Lower leg skin (tissue), 4 donors: Measurements from ENCODE around the gene ZNF575. TPM values are rescaled to one million over a fixed set of nuclear protein-coding genes. Genes with fewer than 3 reads are reported as not detected.
"Not testable (repeated sequence)": the region's sequence is repeated elsewhere in the genome, so short reads cannot be mapped to it uniquely, and the experiment has no call there.

Source experiments
- DNase-seq, 2 donors: peaks; one replicate each; pipeline ENCODE4 v3.0.0-alpha.2; 2019; ENCODE audit warnings: low spot score in 2 of 2
- H3K4me3 ChIP-seq: fragments of 200-600 bp; sonication (generic); 2 replicates; pipeline ENCODE4 v1.5.1; 2017; ENCODE audit warnings: mild to moderate bottlenecking, low read depth; ENCODE audit not compliant: poor library complexity, severe bottlenecking
- POLR2A ChIP-seq, 2 donors: fragments of 450-650 bp; IDR thresholded peaks; one replicate each; pipeline ENCODE4 v1.6.1; 2016 to 2017; ENCODE audit warnings: antibody characterized with exemption in 2 of 2, mild to moderate bottlenecking in 1 of 2, moderate library complexity in 1 of 2
- WGBS, 2 donors: methylation state at CpG; one replicate each; pipeline ENCODE4 v1.1.5; 2018; 5-methylcytosine and 5-hydroxymethylcytosine counted together
- intact Hi-C: fragments of 100-400 bp; cut with DNase I; formaldehyde crosslinking; loops from one replicate; pipeline ENCODE4 v1.15.0; 2023; ENCODE audit warnings: low total_unique reads
- total RNA-seq, 4 donors: library from RNA; depleted of rRNA; stranded (reverse); fragments of >200 nt; gene quantifications; one replicate each; pipeline ENCODE4 v1.1.0, GENCODE V29; 2016
- TF ChIP-seq, protein P1 (sequence below), 3 donors: fragments of 450-650 bp; IDR thresholded peaks; one replicate each; pipeline ENCODE4 v1.5.1; 2016; ENCODE audit warnings: antibody characterized with exemption in 3 of 3, mild to moderate bottlenecking in 3 of 3, moderate library complexity in 2 of 3

ZNF575 gene
- total RNA-seq, 4 donors from 2014 or later: 0.42 to 0.94 (median 0.88) TPM; not detected in 1

- WGBS, 2 donors: 94 to 98% methylated on average over 5 of the region's 5 CpGs
- intact Hi-C loops: no loop called here
- no peak for TF ChIP-seq POLR2A (IDR thresholded peaks at IDR 0.05)
- TF ChIP-seq, protein P1, sequence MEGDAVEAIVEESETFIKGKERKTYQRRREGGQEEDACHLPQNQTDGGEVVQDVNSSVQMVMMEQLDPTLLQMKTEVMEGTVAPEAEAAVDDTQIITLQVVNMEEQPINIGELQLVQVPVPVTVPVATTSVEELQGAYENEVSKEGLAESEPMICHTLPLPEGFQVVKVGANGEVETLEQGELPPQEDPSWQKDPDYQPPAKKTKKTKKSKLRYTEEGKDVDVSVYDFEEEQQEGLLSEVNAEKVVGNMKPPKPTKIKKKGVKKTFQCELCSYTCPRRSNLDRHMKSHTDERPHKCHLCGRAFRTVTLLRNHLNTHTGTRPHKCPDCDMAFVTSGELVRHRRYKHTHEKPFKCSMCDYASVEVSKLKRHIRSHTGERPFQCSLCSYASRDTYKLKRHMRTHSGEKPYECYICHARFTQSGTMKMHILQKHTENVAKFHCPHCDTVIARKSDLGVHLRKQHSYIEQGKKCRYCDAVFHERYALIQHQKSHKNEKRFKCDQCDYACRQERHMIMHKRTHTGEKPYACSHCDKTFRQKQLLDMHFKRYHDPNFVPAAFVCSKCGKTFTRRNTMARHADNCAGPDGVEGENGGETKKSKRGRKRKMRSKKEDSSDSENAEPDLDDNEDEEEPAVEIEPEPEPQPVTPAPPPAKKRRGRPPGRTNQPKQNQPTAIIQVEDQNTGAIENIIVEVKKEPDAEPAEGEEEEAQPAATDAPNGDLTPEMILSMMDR (IDR thresholded peaks at IDR 0.05): no peak
- no peak for DNase-seq
- H3K4me3 ChIP-seq: no peak overlapping the region
These were observed 9.1 kb downstream of the ZNF575 start for GRCh38 chr19:43541920-43542650.

GRCh38 chr19:43544077-43544476 is 11.1 kb downstream of the ZNF575 start:
- no peak for DNase-seq
- TF ChIP-seq, protein P1 (IDR thresholded peaks at IDR 0.05): no peak
- no peak for TF ChIP-seq POLR2A (IDR thresholded peaks at IDR 0.05)
- H3K4me3 ChIP-seq: no peak overlapping the region
- intact Hi-C loops: no loop called here
- 92 to 97% methylated on average over 9 of the region's 9 CpGs for WGBS, 2 donors

GRCh38 chr19:43545276-43545675 is 12.3 kb downstream of the ZNF575 start:
- DNase-seq: no peak
- intact Hi-C loops: no loop called here
- H3K4me3 ChIP-seq: no peak overlapping the region
- WGBS, 2 donors: 83 to 89% methylated on average over 5 of the region's 5 CpGs
- TF ChIP-seq, protein P1 (IDR thresholded peaks at IDR 0.05): no peak
- no peak for TF ChIP-seq POLR2A (IDR thresholded peaks at IDR 0.05)

GRCh38 chr19:43545981-43546380 is 13.0 kb downstream of the ZNF575 start:
- DNase-seq: no peak
- intact Hi-C loops: no loop called here
- TF ChIP-seq POLR2A (IDR thresholded peaks at IDR 0.05): no peak
- TF ChIP-seq, protein P1 (IDR thresholded peaks at IDR 0.05): no peak
- H3K4me3 ChIP-seq: no peak overlapping the region
- 77 to 78% methylated on average over 2 of the region's 2 CpGs for WGBS, 2 donors

GRCh38 chr19:43546581-43546980 is 13.6 kb downstream of the ZNF575 start:
- no peak for TF ChIP-seq POLR2A (IDR thresholded peaks at IDR 0.05)
- TF ChIP-seq, protein P1 (IDR thresholded peaks at IDR 0.05): no peak
- DNase-seq: no peak
- no peak overlapping the region for H3K4me3 ChIP-seq
- intact Hi-C loops: no loop called here
- 94 to 97% methylated on average over 2 to 3 of the region's 3 CpGs for WGBS, 2 donors

DNA sequence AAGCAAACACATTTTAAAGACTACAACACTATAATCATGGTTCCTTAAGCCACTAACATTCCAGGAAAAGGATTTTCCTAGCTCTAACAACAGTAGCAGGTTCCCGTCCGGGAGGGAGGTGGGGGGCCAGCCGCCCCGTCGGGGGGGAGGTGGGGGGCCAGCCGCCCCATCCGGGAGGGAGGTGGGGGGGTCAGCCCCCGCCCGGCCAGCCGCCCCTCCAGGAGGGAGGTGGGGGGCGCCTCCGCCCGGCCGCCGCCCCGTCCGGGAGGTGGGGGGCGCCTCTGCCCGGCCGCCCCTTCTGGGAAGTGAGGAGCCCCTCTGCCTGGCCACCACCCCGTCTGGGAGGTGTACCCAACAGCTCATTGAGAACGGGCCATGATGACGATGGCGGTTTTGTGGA is 14.9 kb downstream of the ZNF575 start:
- DNase-seq, intact Hi-C loops, H3K4me3 ChIP-seq: not testable (repeated sequence)
- WGBS, 2 donors: 84 to 91% methylated on average over 2 to 5 of the region's 24 CpGs
